GM12801 (cell line): ENCODE results near the gene ENDOG.

Experiments used
- CTCF ChIP-seq: IDR thresholded peaks from one replicate; pipeline ENCODE4 v1.5.1; 2011; ENCODE audit warnings: control low read depth; ENCODE audit not compliant: insufficient read length; ENCODE audit errors: extremely low read depth

ENDOG gene

GRCh38 chr9:128836509-128837145 is 18.3 kb downstream of the ENDOG start:
- TF ChIP-seq CTCF, result no peak

DNA sequence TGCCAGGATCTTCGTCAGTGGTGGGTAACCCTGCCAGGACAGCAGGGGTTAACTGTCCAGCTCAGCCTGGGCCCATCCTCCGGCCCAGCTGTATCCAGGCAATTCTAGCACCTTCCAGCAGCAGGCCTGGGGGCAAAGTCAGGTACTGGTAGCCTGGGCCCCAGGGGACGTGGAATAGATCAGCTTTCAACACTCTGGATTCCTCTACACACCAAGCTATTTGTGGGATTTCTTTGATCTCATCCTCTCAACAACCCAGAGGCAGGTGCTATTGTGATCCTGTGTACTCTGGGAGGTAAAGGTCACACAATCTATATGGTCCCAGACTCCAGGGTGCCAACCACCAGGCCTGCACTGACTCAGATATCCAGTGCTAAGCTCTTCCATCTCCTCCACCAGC is 20.0 kb downstream of the ENDOG start:
- no peak for TF ChIP-seq CTCF

DNA sequence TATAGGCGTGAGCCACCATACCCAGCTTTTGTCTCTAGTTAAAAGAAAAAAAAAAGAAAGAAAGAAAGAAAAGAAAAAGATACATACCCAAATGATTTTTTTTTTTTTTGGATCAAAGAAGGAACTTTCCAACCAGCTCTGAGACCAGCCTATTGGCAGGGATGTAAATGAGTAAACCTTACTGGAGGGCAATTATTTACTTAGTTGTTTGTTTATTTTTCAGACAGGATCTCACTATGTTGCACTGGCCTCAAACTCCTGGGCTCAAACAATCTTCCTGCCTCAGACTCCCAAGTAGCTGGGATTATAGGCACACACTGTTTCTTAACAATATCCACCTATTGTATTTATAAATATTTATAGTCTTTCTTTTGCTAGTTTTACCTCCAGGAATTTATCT is 22.2 kb downstream of the ENDOG start:
- TF ChIP-seq CTCF, result no peak

- no peak for TF ChIP-seq CTCF
Observed at GRCh38 chr9:128841694-128842492, 23.6 kb downstream of the ENDOG start.

- no peak for TF ChIP-seq CTCF
Observed at GRCh38 chr9:128845186-128845931, 27.1 kb downstream of the ENDOG start.

DNA sequence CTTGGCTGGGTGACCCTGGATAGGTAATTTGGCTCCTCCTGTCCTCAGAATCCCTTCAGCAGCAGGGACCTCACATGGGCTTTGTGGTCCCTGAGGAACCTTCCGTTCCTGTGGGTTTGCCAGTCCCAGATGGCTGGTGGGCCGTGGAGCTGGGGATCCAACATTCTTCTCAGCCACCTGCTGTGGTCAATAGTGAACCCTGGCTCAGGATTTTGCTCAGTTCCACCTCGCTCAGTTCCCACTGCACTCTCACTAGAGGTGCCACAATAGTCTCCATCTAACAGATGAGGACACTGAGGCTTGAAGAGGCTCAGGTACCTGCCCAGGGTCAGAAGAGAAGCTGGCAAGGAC is 28.4 kb downstream of the ENDOG start:
- TF ChIP-seq CTCF, result no peak

DNA sequence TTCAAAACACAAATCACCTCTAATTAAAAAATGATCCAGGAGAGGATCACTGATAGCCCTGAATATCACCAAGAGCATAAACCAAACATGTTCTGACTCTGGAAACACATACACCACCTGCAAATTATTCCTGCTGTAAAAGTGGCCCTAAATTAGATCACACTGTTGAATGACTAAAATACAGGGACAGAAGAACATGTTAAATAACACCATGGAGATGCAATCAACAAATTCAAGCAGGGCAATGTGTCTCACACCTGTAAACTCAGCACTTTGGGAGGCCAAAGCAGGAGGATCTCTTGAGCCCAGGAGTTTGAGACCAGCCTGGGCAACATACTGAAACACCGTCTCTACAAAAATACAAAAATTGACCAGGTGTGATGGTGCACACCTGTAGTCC is 29.5 kb downstream of the ENDOG start:
- no peak for TF ChIP-seq CTCF
